DOHH2 (cell line): ENCODE data around the gene SPHKAP.

Experiments used
- H3F3A ChIP-seq: fragments of 200-600 bp; sonication (generic), shearing (Covaris generic); 2 replicates; pipeline ENCODE4 v1.6.0; 2016; ENCODE audit warnings: antibody characterized with exemption, mild to moderate bottlenecking; ENCODE audit not compliant: control insufficient read depth, insufficient read depth
- H3K27ac ChIP-seq: fragments of 200-600 bp; sonication (generic); 2 replicates; pipeline ENCODE4 v1.5.1; 2014; ENCODE audit warnings: low read depth, mild to moderate bottlenecking, low read length, moderate library complexity
- H3K27me3 ChIP-seq: fragments of 200-600 bp; sonication (generic); 2 replicates; pipeline ENCODE4 v1.6.1; 2014; ENCODE audit warnings: mild to moderate bottlenecking, low read length, mixed read lengths; ENCODE audit not compliant: control insufficient read depth
- H3K36me3 ChIP-seq: fragments of 200-600 bp; sonication (generic); 2 replicates; pipeline ENCODE4 v1.6.1; 2014; ENCODE audit warnings: mild to moderate bottlenecking, low read length, moderate library complexity, mixed read lengths; ENCODE audit not compliant: control insufficient read depth
- H3K4me1 ChIP-seq: fragments of 200-600 bp; sonication (generic); 2 replicates; pipeline ENCODE4 v1.6.1; 2014; ENCODE audit warnings: mild to moderate bottlenecking, low read length, mixed read lengths; ENCODE audit not compliant: control insufficient read depth
- H3K4me2 ChIP-seq: fragments of 200-600 bp; sonication (generic); 2 replicates; pipeline ENCODE4 v1.6.0; 2014; ENCODE audit warnings: mild to moderate bottlenecking, low read length, moderate library complexity
- H3K4me3 ChIP-seq: fragments of 200-600 bp; sonication (generic); 2 replicates; pipeline ENCODE4 v1.5.1; 2014; ENCODE audit warnings: mild to moderate bottlenecking, low read length, mixed read lengths
- H3K79me2 ChIP-seq: fragments of 200-600 bp; sonication (generic); 2 replicates; pipeline ENCODE4 v1.6.1; 2014; ENCODE audit warnings: mild to moderate bottlenecking, low read length, mixed read lengths; ENCODE audit not compliant: control insufficient read depth
- H3K9me2 ChIP-seq: fragments of 200-600 bp; sonication (generic); replicated peaks from 2 replicates; pipeline ENCODE4 v1.6.1; 2014; ENCODE audit warnings: mild to moderate bottlenecking, low read length, mixed read lengths; ENCODE audit not compliant: control insufficient read depth
- H3K9me3 ChIP-seq: fragments of 200-600 bp; sonication (generic); 2 replicates; pipeline ENCODE4 v1.6.1; 2014; ENCODE audit warnings: antibody characterized with exemption, low read length, mixed read lengths; ENCODE audit not compliant: control insufficient read depth, insufficient read depth
- H4K20me1 ChIP-seq: fragments of 200-600 bp; sonication (generic); 2 replicates; pipeline ENCODE4 v1.6.0; 2014; ENCODE audit warnings: low read depth, mild to moderate bottlenecking, antibody characterized with exemption, low read length, moderate library complexity; ENCODE audit not compliant: control insufficient read depth, insufficient read depth
- EZH2phosphoT487 ChIP-seq: fragments of 200-600 bp; sonication (generic); IDR thresholded peaks from 2 replicates; pipeline ENCODE4 v1.6.1; 2017; ENCODE audit warnings: borderline replicate concordance, mild to moderate bottlenecking, antibody characterized with exemption, low read length, moderate library complexity, mixed read lengths
- TF ChIP-seq, protein P1 (sequence below): fragments of 200-600 bp; sonication (generic); IDR thresholded peaks from one replicate; pipeline ENCODE4 v1.5.1; 2014; ENCODE audit warnings: antibody characterized with exemption, mild to moderate bottlenecking, low read depth, low read length; ENCODE audit not compliant: poor library complexity, severe bottlenecking

SPHKAP gene

DNA sequence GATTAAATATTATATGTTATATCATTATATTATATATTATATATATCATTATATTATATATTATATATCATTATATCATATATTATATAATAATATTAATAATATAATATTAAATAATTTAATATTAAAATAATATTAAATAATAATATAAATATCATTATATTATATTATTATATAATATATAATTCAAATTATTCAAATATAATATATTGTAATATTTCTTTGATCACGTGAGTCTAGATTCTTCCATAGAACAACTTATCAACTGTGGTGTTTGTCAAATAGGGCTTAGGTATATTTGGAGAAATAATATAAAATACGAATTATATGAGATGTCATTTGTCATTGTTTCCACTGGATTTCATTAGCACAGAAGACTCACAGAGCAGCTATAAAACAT, 77.3 kb downstream of the SPHKAP start:
- TF ChIP-seq EZH2phosphoT487: no peak
- TF ChIP-seq, protein P1, sequence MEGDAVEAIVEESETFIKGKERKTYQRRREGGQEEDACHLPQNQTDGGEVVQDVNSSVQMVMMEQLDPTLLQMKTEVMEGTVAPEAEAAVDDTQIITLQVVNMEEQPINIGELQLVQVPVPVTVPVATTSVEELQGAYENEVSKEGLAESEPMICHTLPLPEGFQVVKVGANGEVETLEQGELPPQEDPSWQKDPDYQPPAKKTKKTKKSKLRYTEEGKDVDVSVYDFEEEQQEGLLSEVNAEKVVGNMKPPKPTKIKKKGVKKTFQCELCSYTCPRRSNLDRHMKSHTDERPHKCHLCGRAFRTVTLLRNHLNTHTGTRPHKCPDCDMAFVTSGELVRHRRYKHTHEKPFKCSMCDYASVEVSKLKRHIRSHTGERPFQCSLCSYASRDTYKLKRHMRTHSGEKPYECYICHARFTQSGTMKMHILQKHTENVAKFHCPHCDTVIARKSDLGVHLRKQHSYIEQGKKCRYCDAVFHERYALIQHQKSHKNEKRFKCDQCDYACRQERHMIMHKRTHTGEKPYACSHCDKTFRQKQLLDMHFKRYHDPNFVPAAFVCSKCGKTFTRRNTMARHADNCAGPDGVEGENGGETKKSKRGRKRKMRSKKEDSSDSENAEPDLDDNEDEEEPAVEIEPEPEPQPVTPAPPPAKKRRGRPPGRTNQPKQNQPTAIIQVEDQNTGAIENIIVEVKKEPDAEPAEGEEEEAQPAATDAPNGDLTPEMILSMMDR: no peak
- Histone ChIP-seq H3F3A (no peaks in the 10 kb centered on the region), H3K36me3 (no peaks in the 10 kb centered on the region), H3K4me1 (no peaks in the 10 kb centered on the region), H3K4me3 (no peak overlapping the region), H3K9me2 (no peaks in the 10 kb centered on the region), H3K4me2 (no peak overlapping the region), H3K27me3 (no peaks in the 10 kb centered on the region), H3K27ac (no peak overlapping the region), H4K20me1 (no peaks in the 10 kb centered on the region), H3K79me2 (no peaks in the 10 kb centered on the region), H3K9me3 (no peaks in the 10 kb centered on the region)

DNA sequence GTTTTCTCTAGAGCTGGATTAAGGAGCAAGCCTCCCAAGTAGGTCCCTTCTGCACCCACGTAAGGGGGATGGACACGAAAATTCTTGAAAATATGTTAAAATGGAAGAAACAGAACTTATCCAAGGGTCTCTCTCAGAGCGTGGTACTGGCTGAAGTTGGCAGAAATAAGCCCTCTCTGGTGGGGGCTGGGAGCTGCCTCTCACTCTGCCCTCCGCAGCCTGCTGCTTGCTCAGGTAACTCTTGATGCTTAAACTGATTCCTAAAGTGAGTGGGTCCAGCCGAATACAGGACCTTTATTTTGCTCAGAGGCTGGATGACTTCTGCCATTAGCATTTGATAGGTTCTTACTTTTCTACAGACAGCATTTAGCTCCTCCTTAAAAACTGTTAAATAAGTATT, 78.1 kb downstream of the SPHKAP start:
- no peaks in the 10 kb centered on the region for H3F3A ChIP-seq
- H3K4me3 ChIP-seq: no peak overlapping the region
- H3K4me1 ChIP-seq: no peaks in the 10 kb centered on the region
- H3K79me2 ChIP-seq: no peaks in the 10 kb centered on the region
- no peak overlapping the region for H3K4me2 ChIP-seq
- H3K9me2 ChIP-seq: no peaks in the 10 kb centered on the region
- no peaks in the 10 kb centered on the region for H3K9me3 ChIP-seq
- no peak overlapping the region for H3K27ac ChIP-seq
- TF ChIP-seq EZH2phosphoT487: no peak
- TF ChIP-seq, protein P1: no peak
- no peaks in the 10 kb centered on the region for H3K36me3 ChIP-seq
- H4K20me1 ChIP-seq: no peaks in the 10 kb centered on the region
- H3K27me3 ChIP-seq: no peaks in the 10 kb centered on the region

DNA sequence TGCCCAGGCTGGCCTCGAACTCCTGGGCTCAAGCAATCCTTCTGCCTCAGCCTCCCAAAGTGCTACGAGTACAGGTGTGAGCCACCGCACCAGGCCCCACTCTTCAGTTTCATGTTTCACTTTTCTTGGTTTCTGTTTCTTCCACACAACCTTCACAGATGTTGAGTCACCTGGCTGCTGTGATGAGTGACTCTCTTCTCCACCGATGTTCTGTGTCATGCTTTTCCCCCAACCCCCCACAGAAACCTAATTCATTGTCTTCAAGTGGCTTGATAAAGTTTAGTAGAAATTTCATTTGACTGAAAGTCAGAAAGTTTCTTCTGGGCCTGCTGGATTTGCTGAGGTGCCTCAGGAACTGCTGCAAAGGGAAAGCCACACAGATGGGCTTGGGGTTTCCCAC, 78.5 kb downstream of the SPHKAP start:
- Histone ChIP-seq H3K36me3 (no peaks in the 10 kb centered on the region), H3K4me3 (no peak overlapping the region), H4K20me1 (no peaks in the 10 kb centered on the region), H3K9me2 (no peaks in the 10 kb centered on the region), H3K9me3 (no peaks in the 10 kb centered on the region), H3K79me2 (no peaks in the 10 kb centered on the region), H3F3A (no peaks in the 10 kb centered on the region), H3K27me3 (no peaks in the 10 kb centered on the region), H3K4me1 (no peaks in the 10 kb centered on the region), H3K27ac (no peak overlapping the region), H3K4me2 (no peak overlapping the region)
- no peak for TF ChIP-seq EZH2phosphoT487
- TF ChIP-seq, protein P1: no peak

DNA sequence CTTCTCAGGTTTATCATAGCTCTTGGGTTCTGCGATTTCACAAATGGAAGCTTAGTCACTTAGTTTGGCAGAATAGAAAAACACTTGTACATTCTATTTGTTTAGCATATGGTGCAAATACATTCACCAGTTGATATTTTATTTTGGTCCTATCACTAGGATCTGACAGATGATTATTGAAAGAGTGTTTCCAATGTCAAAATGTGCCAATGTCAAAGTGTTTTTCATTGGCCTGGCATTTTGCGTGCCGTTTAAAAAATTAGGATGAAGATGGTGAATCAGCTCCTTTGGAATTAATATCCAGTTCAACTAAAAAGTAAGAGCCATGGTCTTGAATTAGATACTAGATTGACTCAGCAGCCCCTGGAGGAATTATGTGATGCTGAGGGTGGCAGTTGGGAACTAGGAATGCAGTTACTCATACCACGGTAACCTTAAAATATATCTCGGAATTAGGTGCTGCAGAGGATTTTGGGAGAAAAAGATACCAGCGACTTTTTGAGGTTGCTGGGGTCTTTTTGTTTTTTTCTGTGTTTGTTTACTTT, 87.0 kb downstream of the SPHKAP start:
- H4K20me1 ChIP-seq: no peaks in the 10 kb centered on the region
- H3K27me3 ChIP-seq: no peaks in the 10 kb centered on the region
- H3K36me3 ChIP-seq: no peaks in the 10 kb centered on the region
- no peaks in the 10 kb centered on the region for H3F3A ChIP-seq
- H3K4me3 ChIP-seq: no peak overlapping the region
- H3K9me2 ChIP-seq: no peaks in the 10 kb centered on the region
- no peak overlapping the region for H3K4me2 ChIP-seq
- no peak overlapping the region for H3K27ac ChIP-seq
- no peaks in the 10 kb centered on the region for H3K4me1 ChIP-seq
- TF ChIP-seq EZH2phosphoT487: no peak
- TF ChIP-seq, protein P1: no peak
- H3K9me3 ChIP-seq: no peaks in the 10 kb centered on the region
- H3K79me2 ChIP-seq: no peaks in the 10 kb centered on the region
